Astrocyte of the spinal cord (primary cell): ENCODE data around the gene WDR41.

Source experiments
- DNase-seq: peaks from one replicate; pipeline ENCODE4 v3.0.0; 2011; ENCODE audit warnings: low read depth, low spot score
- H3K4me3 ChIP-seq: 2 replicates; pipeline ENCODE4 v1.5.1; 2011; ENCODE audit warnings: low read depth, mild to moderate bottlenecking, low read length, moderate library complexity
- in situ Hi-C: cut with HindIII; loops from 2 replicates; pipeline ENCODE4 v1.10.0; 2017; ENCODE audit warnings: low sequenced_read_pairs
- TF ChIP-seq, protein P1 (sequence below): IDR thresholded peaks from 2 replicates; pipeline ENCODE4 v1.5.1; 2012; ENCODE audit warnings: low read depth, mild to moderate bottlenecking, low read length, inconsistent platforms

The WDR41 gene

DNA sequence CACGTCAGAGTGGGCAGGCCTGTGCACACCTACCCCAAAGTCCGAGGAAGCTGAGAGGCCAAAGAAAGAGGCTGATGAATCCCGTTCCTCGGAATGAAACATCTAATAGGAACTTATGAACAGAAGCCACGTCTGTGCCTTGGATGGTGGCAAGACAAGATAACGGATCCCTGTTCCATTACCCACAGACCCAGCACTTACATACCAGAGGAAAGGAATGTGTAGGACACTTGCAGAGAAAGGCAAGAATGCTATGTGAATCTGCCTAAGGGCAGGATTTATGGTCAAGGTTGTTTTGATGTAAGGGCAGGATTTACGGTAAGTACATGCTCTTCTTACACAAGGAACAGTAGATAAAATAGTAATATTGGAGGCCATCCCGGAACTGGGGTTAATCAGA lies 93.2 kb downstream of the WDR41 start:
- in situ Hi-C loops, result no loop called here
- DNase-seq, result no peak

DNA sequence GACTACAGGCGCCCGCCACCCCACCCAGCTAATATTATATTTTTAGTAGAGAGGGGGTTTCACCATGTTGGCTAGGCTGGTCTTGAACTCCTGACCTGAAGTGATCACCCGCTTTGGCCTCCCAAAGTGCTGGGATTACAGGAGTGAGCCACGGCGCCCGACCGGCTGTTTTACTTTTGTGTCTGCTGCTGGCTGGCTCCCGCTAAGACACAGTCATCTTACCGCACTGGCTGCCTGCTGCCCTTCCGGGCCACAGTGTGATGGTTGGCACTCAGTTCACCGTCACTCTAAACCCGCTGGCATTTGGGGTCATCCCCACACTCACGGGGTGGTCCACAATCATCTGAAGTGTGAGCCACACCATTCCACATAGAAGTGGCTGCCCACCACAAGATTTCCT lies 93.7 kb downstream of the WDR41 start:
- DNase-seq, result no peak
- in situ Hi-C loops, result no loop called here
- no peak overlapping the region for H3K4me3 ChIP-seq
- TF ChIP-seq, protein P1, sequence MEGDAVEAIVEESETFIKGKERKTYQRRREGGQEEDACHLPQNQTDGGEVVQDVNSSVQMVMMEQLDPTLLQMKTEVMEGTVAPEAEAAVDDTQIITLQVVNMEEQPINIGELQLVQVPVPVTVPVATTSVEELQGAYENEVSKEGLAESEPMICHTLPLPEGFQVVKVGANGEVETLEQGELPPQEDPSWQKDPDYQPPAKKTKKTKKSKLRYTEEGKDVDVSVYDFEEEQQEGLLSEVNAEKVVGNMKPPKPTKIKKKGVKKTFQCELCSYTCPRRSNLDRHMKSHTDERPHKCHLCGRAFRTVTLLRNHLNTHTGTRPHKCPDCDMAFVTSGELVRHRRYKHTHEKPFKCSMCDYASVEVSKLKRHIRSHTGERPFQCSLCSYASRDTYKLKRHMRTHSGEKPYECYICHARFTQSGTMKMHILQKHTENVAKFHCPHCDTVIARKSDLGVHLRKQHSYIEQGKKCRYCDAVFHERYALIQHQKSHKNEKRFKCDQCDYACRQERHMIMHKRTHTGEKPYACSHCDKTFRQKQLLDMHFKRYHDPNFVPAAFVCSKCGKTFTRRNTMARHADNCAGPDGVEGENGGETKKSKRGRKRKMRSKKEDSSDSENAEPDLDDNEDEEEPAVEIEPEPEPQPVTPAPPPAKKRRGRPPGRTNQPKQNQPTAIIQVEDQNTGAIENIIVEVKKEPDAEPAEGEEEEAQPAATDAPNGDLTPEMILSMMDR, result no peak

More for the DNA sequence above, 93.2 kb downstream of the WDR41 start:
- H3K4me3 ChIP-seq, result no peak overlapping the region
- TF ChIP-seq, protein P1, result no peak

DNA sequence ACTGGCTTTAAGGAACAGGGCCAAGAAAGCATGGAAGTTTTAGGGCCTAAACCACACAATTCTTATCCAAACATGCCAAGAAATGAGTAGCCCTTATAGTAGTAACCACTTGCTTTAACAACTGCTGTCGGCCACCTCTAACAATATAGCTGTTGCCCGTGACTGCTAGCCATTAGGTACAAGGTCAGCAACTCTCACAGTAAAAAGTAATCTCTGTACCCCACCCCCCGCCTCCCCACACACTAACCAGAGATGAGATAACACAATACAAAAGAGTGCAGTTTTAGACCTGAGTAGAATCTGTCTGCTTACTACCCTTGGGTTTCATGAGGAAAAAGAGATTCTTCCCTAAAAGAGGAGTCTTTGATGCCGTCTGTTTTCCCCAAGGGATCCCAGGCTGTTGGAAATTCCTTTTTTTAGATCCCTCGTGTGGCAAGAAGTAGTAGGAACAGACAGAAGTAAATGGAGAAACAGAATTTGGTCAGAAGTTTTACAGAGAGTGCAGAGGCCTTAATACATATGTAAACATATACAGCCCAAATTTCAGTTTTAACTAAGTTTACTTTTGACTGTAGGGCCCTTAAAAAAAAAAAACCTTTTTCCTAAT lies 94.3 kb downstream of the WDR41 start:
- DNase-seq, result peak; percentile 9
- in situ Hi-C loops, result no loop called here
- H3K4me3 ChIP-seq, result no peak overlapping the region
- TF ChIP-seq, protein P1, result no peak

DNA sequence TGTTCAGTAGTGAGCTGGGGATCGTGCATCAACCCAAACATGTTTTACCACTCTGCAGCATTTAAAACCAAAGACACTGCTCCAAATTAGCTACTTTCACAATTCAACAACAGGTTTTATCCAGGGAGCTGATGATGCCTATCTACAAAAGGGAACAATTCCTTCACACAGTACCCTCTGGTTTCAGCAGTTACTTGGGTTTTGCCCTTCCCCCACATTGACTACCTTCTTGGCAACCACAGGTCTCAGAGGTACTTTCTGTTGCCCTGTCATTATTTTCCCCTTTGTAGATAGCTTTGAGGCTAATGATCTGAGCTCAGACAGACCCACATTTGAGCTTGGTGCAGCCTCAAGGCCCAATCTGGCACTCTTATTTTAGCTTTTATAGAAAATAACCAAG lies 96.1 kb downstream of the WDR41 start:
- TF ChIP-seq, protein P1, result no peak
- no peak overlapping the region for H3K4me3 ChIP-seq
- in situ Hi-C loops, result no loop called here
- no peak for DNase-seq

DNA sequence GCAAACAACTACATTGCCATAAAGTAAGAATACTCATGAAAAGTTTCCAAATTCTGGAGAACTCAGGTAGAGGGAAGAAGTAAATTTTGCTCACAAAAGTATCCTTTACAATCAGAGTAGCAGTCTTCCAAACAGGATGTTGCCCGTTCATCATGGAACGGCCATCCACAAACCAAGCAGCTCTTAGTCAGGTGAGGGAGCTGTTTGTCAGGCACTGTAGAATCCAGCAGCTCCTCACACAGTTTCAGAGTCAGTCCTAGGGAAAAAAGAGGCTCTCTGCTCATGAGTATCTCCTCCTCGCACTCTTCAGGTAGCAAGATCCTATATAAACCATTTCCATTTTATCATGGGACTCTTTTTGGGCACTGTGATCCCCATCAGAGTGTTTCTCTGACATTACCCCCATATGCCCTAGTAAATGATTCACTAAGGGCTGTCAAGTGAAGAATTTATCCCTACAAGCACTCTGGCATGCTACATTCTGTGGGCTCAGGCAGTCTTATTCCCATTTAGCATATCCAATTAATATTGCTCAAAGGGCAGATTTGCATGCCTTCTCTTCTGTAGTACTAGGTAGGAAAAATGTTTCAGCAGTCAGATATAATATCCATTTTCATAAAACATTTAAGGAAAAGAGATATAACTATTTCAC lies 97.9 kb downstream of the WDR41 start:
- DNase-seq, result no peak
- H3K4me3 ChIP-seq, result no peak overlapping the region
- TF ChIP-seq, protein P1, result no peak
- in situ Hi-C loops, result no loop called here

DNA sequence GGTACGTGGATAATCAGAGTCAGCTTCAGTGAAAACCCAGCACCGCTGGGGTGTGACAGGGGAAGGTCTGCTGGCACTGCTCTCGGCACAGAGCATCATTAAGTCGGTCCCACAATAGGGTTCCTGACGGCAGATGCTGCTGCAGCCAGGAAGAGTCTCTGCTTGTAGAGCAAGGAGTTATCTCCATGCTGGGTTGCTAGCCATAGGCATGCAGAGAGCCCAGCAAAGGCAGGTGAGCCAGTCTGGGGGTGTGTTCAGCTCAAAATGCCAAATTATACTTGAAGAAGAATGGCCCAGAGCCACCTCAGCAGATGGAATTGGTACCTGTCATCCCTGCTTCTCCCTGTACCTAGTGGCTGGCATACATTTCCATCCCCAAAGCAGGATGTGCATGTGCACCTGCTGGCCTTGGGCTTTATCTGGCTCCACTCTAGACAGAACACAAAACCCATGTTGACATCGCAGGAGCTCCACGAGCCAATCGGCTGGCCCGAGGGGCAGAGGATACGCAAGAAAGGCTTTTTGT lies 100.8 kb downstream of the WDR41 start:
- in situ Hi-C loops, result no loop called here
- DNase-seq, result no peak
- no peak overlapping the region for H3K4me3 ChIP-seq
- TF ChIP-seq, protein P1, result no peak
